Measurements from ENCODE around the gene ITCH.

ITCH gene

DNA sequence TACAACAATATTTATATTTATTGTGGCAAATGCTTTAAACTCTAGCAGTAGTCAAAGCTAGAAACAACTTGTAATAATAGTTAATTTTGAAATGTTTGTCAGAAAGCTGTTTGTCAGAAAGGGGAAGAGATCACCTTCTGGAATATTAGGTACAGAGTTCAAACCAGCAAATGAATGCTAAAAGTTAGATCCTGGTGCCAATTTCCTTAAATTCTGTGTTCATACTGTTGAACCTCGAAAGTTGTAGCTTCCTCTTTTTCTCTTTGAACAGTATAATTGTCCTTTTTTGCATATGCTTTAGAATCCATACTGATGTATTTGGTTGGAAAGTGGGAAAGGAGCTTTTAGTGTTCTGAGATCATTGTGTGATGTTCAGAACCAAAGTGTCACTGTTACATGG, 22.4 kb downstream of the ITCH start:
- H3K4me3 ChIP-seq (ENCODE audit: low read depth, low read length): no peak overlapping the region
- no peak for DNase-seq (ENCODE audit: low read depth)
- TF ChIP-seq, protein P1, sequence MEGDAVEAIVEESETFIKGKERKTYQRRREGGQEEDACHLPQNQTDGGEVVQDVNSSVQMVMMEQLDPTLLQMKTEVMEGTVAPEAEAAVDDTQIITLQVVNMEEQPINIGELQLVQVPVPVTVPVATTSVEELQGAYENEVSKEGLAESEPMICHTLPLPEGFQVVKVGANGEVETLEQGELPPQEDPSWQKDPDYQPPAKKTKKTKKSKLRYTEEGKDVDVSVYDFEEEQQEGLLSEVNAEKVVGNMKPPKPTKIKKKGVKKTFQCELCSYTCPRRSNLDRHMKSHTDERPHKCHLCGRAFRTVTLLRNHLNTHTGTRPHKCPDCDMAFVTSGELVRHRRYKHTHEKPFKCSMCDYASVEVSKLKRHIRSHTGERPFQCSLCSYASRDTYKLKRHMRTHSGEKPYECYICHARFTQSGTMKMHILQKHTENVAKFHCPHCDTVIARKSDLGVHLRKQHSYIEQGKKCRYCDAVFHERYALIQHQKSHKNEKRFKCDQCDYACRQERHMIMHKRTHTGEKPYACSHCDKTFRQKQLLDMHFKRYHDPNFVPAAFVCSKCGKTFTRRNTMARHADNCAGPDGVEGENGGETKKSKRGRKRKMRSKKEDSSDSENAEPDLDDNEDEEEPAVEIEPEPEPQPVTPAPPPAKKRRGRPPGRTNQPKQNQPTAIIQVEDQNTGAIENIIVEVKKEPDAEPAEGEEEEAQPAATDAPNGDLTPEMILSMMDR (IDR thresholded peaks at IDR 0.05; ENCODE audit: insufficient read depth, low read depth, low read length, missing control alignments): no peak

DNA sequence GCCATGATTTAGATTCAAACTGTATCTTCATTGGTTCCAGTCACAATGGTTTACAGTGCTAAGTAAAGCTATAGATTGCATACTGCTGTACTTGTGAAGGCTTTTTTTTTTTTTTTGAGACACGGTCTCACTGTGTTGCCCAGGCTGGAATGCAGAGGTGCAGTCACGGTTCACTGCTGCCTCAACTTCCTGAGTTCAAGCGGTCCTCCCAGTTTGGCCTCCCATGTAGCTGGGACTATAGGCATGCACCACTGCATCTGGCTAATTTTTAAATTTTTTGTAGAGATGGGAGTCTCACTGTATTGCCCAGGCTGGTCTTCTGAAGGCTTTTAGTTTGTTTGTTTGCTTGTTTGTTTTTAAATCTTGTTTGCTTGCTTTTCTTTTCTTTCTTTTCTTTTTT, 24.9 kb downstream of the ITCH start:
- TF ChIP-seq, protein P1 (IDR thresholded peaks at IDR 0.05; ENCODE audit: insufficient read depth, low read depth, low read length, missing control alignments): no peak

DNA sequence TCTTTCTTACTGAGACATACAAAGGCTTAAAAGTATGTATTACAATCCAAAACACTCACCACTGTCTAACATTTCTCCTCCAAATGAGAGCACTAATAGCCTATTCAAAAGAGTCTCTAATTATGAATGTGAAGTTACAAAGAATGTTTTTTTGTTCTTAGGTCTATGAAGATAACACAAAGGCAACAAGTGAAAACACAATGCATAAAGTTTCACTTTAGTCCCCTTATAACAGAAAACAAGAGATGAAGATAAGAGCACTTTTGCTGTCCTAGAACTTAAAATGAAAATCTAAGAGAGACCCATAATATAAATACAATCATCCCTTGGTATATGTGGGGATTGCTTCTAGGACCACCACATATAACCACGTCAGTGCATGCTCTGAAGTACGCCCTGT, 25.6 kb downstream of the ITCH start:
- H3K4me3 ChIP-seq (ENCODE audit: low read depth, low read length): no peak overlapping the region
- TF ChIP-seq, protein P1 (IDR thresholded peaks at IDR 0.05; ENCODE audit: insufficient read depth, low read depth, low read length, missing control alignments): no peak
- DNase-seq (ENCODE audit: low read depth): no peak

More for the DNA sequence above, 24.9 kb downstream of the ITCH start:
- H3K4me3 ChIP-seq (ENCODE audit: low read depth, low read length): no peak overlapping the region
- DNase-seq (ENCODE audit: low read depth): peak; percentile 15

DNA sequence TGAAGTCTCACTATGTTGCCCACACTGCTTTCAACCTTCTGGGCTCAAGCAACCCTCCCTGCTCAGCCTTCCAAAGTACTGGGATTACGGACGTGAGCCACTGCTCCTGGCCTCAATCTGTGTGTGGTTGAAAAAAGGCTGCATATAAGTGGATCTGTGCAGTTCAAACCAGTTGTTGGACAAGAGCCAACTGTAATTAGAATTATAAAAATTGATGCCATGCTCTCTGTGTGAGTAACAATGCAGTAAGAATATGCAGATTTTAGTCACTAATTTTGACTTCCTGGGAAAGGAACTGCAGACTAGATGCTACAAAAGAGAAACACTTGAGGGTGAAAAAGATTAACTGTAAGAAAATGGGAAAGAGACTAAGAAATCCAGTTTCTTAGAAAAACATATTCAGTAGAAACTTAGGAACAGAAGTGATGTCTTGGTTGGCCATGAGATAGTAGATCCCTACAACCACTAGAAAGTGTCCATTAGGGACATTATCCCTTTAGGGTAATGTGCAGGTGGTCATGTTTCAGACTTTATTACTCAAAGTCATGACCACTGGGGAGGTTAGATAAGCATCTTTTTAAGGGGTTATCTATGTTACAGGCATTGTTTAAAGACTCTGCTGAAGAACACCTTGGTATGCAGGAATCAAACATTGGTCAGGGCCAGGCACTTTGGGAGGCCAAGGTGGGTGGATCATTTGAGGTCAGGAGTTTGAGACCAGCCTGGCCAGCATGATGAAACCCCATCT, 26.3 kb downstream of the ITCH start:
- DNase-seq (ENCODE audit: low read depth): no peak

DNA sequence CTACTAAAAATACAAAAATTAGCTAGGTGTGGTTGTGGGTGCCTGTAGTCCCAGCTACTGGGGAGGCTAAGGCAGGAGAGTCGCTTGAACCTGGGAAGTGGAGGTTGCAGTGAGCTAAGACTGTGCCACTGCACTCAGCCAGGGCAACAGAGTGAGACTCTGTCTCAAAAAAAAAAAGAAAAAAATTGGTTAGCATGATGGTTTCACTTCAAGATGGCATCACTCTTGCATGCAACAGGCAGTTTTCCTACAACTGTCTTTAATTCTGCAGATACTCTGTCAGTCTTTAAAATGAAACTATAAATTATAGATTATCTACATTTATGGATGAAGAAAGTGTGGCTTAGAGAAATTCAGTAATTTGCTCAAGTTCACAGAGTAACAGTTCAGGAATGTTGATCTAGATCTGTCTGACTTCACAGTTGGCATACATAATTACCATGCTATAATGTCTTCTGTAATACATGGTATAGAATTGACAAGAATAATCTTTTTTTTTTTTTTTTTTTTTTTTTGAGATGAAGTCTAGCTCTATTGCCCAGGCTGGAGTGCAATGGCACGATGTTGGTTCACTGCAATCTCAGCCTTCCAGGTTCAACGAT, 27.0 kb downstream of the ITCH start:
- TF ChIP-seq, protein P1 (IDR thresholded peaks at IDR 0.05; ENCODE audit: insufficient read depth, low read depth, low read length, missing control alignments): no peak
- no peak for DNase-seq (ENCODE audit: low read depth)
- no peak overlapping the region for H3K4me3 ChIP-seq (ENCODE audit: low read depth, low read length)

More for the DNA sequence above, 26.3 kb downstream of the ITCH start:
- TF ChIP-seq, protein P1 (IDR thresholded peaks at IDR 0.05; ENCODE audit: insufficient read depth, low read depth, low read length, missing control alignments): no peak
- no peak overlapping the region for H3K4me3 ChIP-seq (ENCODE audit: low read depth, low read length)

DNA sequence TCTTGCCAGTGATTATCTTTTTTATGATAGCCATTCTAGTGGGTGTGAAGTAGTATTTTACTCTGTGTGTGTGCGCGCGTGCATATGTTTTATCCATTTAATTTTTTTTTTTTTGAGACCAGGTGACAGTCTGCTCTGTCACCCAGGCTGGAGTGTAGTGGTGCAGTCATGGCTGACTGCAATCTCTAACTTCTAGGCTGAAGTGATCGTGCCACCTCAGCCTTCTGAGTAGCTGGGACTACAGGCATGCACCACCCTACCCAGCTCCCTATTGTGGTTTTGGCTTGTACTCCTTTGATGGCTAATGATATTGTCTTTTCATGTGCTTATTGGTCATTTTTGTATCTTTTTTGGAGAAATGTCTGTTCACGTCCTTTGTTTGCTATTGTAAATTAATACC, 33.3 kb downstream of the ITCH start:
- H3K4me3 ChIP-seq (ENCODE audit: low read depth, low read length): no peak overlapping the region
- no peak for DNase-seq (ENCODE audit: low read depth)
- TF ChIP-seq, protein P1 (IDR thresholded peaks at IDR 0.05; ENCODE audit: insufficient read depth, low read depth, low read length, missing control alignments): no peak

Data from GM12865 (cell line).